LNCAP (cell line): ENCODE measurements around the gene C20orf144.

Experiments used
- CTCF ChIP-seq: fragments of 450-650 bp; IDR thresholded peaks from 2 replicates; pipeline ENCODE4 v1.5.1; 2017; ENCODE audit warnings: mild to moderate bottlenecking

Gene C20orf144

GRCh38 chr20:33687370-33687915, 25.3 kb downstream of the C20orf144 start:
- no peak for TF ChIP-seq CTCF

- no peak for TF ChIP-seq CTCF
Measured at GRCh38 chr20:33687993-33688937, 26.1 kb downstream of the C20orf144 start.

- no peak for TF ChIP-seq CTCF
Measured at GRCh38 chr20:33688938-33689424, 26.9 kb downstream of the C20orf144 start.

GRCh38 chr20:33689493-33689892, 27.4 kb downstream of the C20orf144 start:
- TF ChIP-seq CTCF: no peak

- no peak for TF ChIP-seq CTCF
Measured at GRCh38 chr20:33689973-33690372, 27.8 kb downstream of the C20orf144 start.

- TF ChIP-seq CTCF: no peak
Measured at GRCh38 chr20:33693289-33693688, 31.2 kb downstream of the C20orf144 start.

- no peak for TF ChIP-seq CTCF
Measured at GRCh38 chr20:33693741-33694638, 31.9 kb downstream of the C20orf144 start.
